ENCODE results near the gene ZBTB7B.

The ZBTB7B gene

GRCh38 chr1:154999571-155000410 lies 2.8 kb upstream of the ZBTB7B start (continued):
- no peak for TF ChIP-seq ZSCAN16 (tag by site-specific recombination; IDR thresholded peaks at IDR 0.05)
- TF ChIP-seq, protein P1, sequence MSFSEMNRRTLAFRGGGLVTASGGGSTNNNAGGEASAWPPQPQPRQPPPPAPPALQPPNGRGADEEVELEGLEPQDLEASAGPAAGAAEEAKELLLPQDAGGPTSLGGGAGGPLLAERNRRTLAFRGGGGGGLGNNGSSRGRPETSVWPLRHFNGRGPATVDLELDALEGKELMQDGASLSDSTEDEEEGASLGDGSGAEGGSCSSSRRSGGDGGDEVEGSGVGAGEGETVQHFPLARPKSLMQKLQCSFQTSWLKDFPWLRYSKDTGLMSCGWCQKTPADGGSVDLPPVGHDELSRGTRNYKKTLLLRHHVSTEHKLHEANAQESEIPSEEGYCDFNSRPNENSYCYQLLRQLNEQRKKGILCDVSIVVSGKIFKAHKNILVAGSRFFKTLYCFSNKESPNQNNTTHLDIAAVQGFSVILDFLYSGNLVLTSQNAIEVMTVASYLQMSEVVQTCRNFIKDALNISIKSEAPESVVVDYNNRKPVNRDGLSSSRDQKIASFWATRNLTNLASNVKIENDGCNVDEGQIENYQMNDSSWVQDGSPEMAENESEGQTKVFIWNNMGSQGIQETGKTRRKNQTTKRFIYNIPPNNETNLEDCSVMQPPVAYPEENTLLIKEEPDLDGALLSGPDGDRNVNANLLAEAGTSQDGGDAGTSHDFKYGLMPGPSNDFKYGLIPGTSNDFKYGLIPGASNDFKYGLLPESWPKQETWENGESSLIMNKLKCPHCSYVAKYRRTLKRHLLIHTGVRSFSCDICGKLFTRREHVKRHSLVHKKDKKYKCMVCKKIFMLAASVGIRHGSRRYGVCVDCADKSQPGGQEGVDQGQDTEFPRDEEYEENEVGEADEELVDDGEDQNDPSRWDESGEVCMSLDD (tag by site-specific recombination; IDR thresholded peaks at IDR 0.05): 0 out of 2 replicates have a peak, but pooled peaks have one; percentile 19
- no peak for TF ChIP-seq ZNF19 (tag by site-specific recombination; IDR thresholded peaks at IDR 0.05; ENCODE audit: low read depth)
- TF ChIP-seq ZBTB1 (tag by site-specific recombination; IDR thresholded peaks at IDR 0.05): no peak

DNA sequence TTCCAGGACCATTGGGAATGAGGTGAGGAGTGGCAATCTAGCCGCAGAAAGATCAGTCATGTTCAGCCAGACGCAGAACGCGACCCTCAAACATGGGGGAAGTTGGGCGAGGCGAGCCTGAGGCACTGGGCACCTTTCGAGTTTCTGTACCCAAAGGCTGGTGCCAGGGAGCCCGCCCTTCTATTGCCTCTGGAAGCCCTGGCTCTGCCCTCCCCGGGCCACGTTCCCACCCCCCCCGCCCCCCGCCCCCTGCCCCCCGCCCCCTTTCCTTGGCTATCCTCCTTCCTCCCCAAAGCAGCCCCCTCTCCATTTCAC lies 2.2 kb upstream of the ZBTB7B start:
- Histone ChIP-seq H3K27ac (ENCODE audit: extremely low read depth, low read depth, low read length) (peak overlapping the region; percentile 83), H3K4me1 (ENCODE audit: control insufficient read depth, insufficient read depth, low read length) (peaks cover 13% of the 10 kb centered on the region), H3K9me3 (ENCODE audit: control insufficient read depth, insufficient read depth, low read depth, low read length) (no peaks in the 10 kb centered on the region), H3K36me3 (ENCODE audit: control insufficient read depth in 2 of 2, insufficient read depth in 1 of 2, low read length in 2 of 2) (no peaks in the 10 kb centered on the region), H3K4me3 (ENCODE audit: low read depth, low read length) (peak overlapping the region; percentile 50)
- POLR2A ChIA-PET: interaction anchor here (0.8 to 1.8 kb wide), 3 partner anchors 12 to 44 kb away, joined by 3 to 8 read pairs (median 6); partner anchors contain the start of gene PBXIP1
- TF ChIP-seq ZBTB20 (tag by site-specific recombination; IDR thresholded peaks at IDR 0.05): no peak
- TF ChIP-seq ZNF24 (tag by site-specific recombination; IDR thresholded peaks at IDR 0.05): no peak
- TF ChIP-seq ZNF777 (tag by site-specific recombination; IDR thresholded peaks at IDR 0.05; ENCODE audit: borderline replicate concordance): no peak
- no peak for TF ChIP-seq KLF9 (tag by site-specific recombination; IDR thresholded peaks at IDR 0.05; ENCODE audit: low read depth)
- TF ChIP-seq, protein P2, sequence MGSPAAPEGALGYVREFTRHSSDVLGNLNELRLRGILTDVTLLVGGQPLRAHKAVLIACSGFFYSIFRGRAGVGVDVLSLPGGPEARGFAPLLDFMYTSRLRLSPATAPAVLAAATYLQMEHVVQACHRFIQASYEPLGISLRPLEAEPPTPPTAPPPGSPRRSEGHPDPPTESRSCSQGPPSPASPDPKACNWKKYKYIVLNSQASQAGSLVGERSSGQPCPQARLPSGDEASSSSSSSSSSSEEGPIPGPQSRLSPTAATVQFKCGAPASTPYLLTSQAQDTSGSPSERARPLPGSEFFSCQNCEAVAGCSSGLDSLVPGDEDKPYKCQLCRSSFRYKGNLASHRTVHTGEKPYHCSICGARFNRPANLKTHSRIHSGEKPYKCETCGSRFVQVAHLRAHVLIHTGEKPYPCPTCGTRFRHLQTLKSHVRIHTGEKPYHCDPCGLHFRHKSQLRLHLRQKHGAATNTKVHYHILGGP (tag by site-specific recombination; IDR thresholded peaks at IDR 0.05): no peak
- TF ChIP-seq MEIS1 (CRISPR knock-in tag; IDR thresholded peaks at IDR 0.05; ENCODE audit: borderline replicate concordance): no peak
- TF ChIP-seq ZNF473 (tag by site-specific recombination; IDR thresholded peaks at IDR 0.05): no peak
- TF ChIP-seq ZNF366 (tag by site-specific recombination; conservative IDR thresholded peaks at IDR 0.05): no peak
- TF ChIP-seq ZNF26 (tag by site-specific recombination; IDR thresholded peaks at IDR 0.05): no peak
- no peak for TF ChIP-seq ZFP37 (tag by site-specific recombination; IDR thresholded peaks at IDR 0.05)
- TF ChIP-seq, protein P3, sequence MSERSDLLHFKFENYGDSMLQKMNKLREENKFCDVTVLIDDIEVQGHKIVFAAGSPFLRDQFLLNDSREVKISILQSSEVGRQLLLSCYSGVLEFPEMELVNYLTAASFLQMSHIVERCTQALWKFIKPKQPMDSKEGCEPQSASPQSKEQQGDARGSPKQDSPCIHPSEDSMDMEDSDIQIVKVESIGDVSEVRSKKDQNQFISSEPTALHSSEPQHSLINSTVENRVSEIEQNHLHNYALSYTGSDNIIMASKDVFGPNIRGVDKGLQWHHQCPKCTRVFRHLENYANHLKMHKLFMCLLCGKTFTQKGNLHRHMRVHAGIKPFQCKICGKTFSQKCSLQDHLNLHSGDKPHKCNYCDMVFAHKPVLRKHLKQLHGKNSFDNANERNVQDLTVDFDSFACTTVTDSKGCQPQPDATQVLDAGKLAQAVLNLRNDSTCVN (tag by site-specific recombination; optimal IDR thresholded peaks at IDR 0.05): no peak
- no peak for TF ChIP-seq ZNF623 (tag by site-specific recombination; IDR thresholded peaks at IDR 0.05)
- TF ChIP-seq ZNF670 (tag by site-specific recombination; IDR thresholded peaks at IDR 0.05; ENCODE audit: low read depth): no peak
- TF ChIP-seq ZFP3 (tag by site-specific recombination; IDR thresholded peaks at IDR 0.05; ENCODE audit: low read depth): no peak
- no peak for TF ChIP-seq ZNF48 (tag by site-specific recombination; IDR thresholded peaks at IDR 0.05)
- TF ChIP-seq ZNF324 (tag by site-specific recombination; IDR thresholded peaks at IDR 0.05): no peak
- no peak for TF ChIP-seq ZNF37A (tag by site-specific recombination; IDR thresholded peaks at IDR 0.05)
- TF ChIP-seq ZEB2 (tag by site-specific recombination; IDR thresholded peaks at IDR 0.05): no peak
- TF ChIP-seq ZNF404 (tag by site-specific recombination; IDR thresholded peaks at IDR 0.05): no peak
- CTCF ChIA-PET: interaction anchor here (0.7 to 8.9 kb wide), 13 partner anchors 13 to 441 kb away, joined by 3 to 55 read pairs (median 8); partner anchors contain the start of genes FLAD1, PBXIP1 and SHC1

All from HEK293 (cell line).